Neutrophil (primary cell): ENCODE measurements around the gene HLA-DMB.

Source experiments
- H3K27ac ChIP-seq: fragments of 200-600 bp; sonication (generic); 2 replicates; pipeline ENCODE4 v1.5.1; 2016; ENCODE audit warnings: mild to moderate bottlenecking, moderate library complexity
- H3K27me3 ChIP-seq: fragments of 200-600 bp; sonication (generic); 2 replicates; pipeline ENCODE4 v1.6.0; 2016; ENCODE audit warnings: mild to moderate bottlenecking
- H3K36me3 ChIP-seq: fragments of 200-600 bp; sonication (generic); 2 replicates; pipeline ENCODE4 v1.5.1; 2017
- H3K4me1 ChIP-seq, 2 experiments: fragments of 200-600 bp in 1 of 2; sonication (generic) in 1 of 2; 1 replicate in 1 of 2; 2 replicates in 1 of 2; pipeline versions ENCODE4 v1.5.1 to v1.6.1; 2013 to 2016; ENCODE audit warnings: low read depth in 1 of 2, low read length in 1 of 2, mild to moderate bottlenecking in 1 of 2, moderate library complexity in 1 of 2; ENCODE audit not compliant: control insufficient read depth in 1 of 2, insufficient read depth in 1 of 2
- H3K4me3 ChIP-seq, 2 experiments: fragments of 200-600 bp in 1 of 2; sonication (generic) in 1 of 2; 1 replicate in 1 of 2; 2 replicates in 1 of 2; pipeline ENCODE4 v1.5.1; 2013 to 2016; ENCODE audit warnings: low read depth in 1 of 2, low read length in 1 of 2, mild to moderate bottlenecking in 1 of 2, moderate library complexity in 1 of 2
- H3K9me3 ChIP-seq: fragments of 200-600 bp; sonication (generic); 2 replicates; pipeline ENCODE4 v1.5.1; 2016
- TF ChIP-seq, protein P1 (sequence below): fragments of 200-600 bp; sonication (generic); IDR thresholded peaks from 2 replicates; pipeline ENCODE4 v1.5.1; 2016; ENCODE audit warnings: antibody characterized with exemption

The HLA-DMB gene

DNA sequence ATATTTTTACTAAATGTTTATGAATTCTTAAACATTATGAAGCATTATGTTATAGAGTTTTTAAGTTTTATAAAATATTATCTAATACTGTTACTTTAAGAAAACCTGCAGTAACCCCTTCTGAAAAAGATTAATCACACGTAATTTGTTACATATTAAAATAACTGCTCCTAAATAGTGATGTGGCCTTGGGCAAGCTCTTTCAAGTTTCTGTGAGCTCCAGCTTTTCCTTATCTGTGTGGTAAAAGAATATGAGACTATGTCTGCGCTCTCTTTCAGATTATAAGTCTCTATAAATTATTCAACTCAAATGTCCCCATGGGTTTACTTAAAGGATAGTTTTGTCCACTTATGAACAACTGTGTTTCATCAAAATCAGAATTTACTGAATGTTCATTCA lies 31.9 kb downstream of the HLA-DMB start:
- H3K4me1 ChIP-seq = peaks cover 20 to 21% of the 10 kb centered on the region in 2 experiments
- H3K27ac ChIP-seq = no peak overlapping the region
- no peaks in the 10 kb centered on the region for H3K36me3 ChIP-seq
- H3K27me3 ChIP-seq = no peaks in the 10 kb centered on the region
- TF ChIP-seq, protein P1, sequence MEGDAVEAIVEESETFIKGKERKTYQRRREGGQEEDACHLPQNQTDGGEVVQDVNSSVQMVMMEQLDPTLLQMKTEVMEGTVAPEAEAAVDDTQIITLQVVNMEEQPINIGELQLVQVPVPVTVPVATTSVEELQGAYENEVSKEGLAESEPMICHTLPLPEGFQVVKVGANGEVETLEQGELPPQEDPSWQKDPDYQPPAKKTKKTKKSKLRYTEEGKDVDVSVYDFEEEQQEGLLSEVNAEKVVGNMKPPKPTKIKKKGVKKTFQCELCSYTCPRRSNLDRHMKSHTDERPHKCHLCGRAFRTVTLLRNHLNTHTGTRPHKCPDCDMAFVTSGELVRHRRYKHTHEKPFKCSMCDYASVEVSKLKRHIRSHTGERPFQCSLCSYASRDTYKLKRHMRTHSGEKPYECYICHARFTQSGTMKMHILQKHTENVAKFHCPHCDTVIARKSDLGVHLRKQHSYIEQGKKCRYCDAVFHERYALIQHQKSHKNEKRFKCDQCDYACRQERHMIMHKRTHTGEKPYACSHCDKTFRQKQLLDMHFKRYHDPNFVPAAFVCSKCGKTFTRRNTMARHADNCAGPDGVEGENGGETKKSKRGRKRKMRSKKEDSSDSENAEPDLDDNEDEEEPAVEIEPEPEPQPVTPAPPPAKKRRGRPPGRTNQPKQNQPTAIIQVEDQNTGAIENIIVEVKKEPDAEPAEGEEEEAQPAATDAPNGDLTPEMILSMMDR = no peak
- H3K4me3 ChIP-seq = no peak overlapping the region
- H3K9me3 ChIP-seq = no peaks in the 10 kb centered on the region

GRCh38 chr6:32906539-32906938 lies 34.3 kb downstream of the HLA-DMB start:
- Histone ChIP-seq H3K36me3 (no peaks in the 10 kb centered on the region), H3K4me1 (peaks cover 21 to 22% of the 10 kb centered on the region in 2 experiments), H3K27me3 (no peaks in the 10 kb centered on the region), H3K9me3 (no peaks in the 10 kb centered on the region), H3K27ac (no peak overlapping the region), H3K4me3 (no peak overlapping the region)
- TF ChIP-seq, protein P1 = no peak

DNA sequence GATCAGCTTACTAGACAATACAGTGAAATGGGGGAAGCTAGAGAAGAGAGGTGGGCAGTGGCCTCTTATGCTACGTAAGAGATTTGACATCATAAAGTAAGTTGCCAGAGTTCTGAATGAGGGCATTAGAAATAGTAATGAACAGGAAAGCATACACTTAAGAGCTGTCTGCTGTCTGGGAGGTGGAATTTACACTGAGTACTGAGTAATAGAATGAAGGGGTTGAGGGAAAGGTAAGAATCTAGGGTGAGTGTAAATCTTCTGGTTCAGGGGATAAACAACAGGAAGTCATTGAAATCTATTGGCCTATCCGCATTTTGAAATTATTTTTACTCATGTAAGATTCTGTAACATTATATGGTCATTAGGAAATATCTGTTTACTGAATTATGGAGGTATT lies 35.8 kb downstream of the HLA-DMB start:
- H3K4me1 ChIP-seq = peaks cover 21 to 22% of the 10 kb centered on the region in 2 experiments
- peak overlapping the region; percentile 48 for H3K27ac ChIP-seq
- H3K36me3 ChIP-seq = no peaks in the 10 kb centered on the region
- H3K27me3 ChIP-seq = no peaks in the 10 kb centered on the region
- TF ChIP-seq, protein P1 = no peak
- H3K4me3 ChIP-seq = no peak overlapping the region
- H3K9me3 ChIP-seq = no peaks in the 10 kb centered on the region

DNA sequence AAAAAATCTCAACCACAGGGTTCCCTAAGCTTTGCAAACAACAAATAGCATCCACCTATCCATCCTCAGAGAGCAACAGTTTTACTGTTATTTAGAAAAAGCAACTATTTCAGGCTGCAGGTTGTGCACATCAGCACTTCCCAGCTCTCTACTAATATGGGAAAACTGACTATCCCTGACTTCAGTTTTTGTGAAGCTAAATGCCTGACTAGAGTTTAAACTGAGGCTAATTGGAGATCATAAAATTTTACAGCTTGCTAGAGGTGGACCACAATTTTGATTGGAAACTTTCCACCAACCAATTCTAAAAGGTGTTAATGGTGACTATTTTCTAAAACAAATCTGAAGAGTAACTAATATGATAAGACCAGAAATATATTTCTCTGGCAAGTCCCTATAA lies 36.9 kb downstream of the HLA-DMB start:
- H3K36me3 ChIP-seq = no peaks in the 10 kb centered on the region
- no peaks in the 10 kb centered on the region for H3K9me3 ChIP-seq
- TF ChIP-seq, protein P1 = no peak
- H3K4me3 ChIP-seq = no peak overlapping the region
- H3K27ac ChIP-seq = no peak overlapping the region
- H3K27me3 ChIP-seq = no peaks in the 10 kb centered on the region
- H3K4me1 ChIP-seq = peaks cover 21 to 22% of the 10 kb centered on the region in 2 experiments

DNA sequence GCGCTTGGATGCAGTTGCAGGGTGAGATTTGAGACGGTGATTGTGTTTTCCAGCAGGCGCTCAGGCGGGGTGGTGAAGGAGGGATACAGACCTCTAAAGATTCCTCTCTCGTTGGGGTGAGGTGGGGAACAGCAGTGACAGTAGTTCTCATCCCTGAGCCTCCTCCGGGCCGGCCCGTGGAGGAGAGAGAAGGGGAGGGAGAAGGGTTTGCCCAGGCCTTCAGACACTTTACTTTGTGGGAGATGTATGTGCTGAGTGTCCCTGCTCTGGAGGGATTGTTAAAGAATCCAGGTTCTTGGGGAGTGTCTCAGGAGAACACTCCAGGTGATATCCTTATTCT lies 45.9 kb downstream of the HLA-DMB start:
- Histone ChIP-seq H3K4me1 (peaks cover 11 to 18% of the 10 kb centered on the region in 2 experiments), H3K36me3 (no peaks in the 10 kb centered on the region), H3K9me3 (no peaks in the 10 kb centered on the region), H3K27ac (peak overlapping the region; percentile 82), H3K27me3 (no peaks in the 10 kb centered on the region), H3K4me3 (peak overlapping the region; percentile 83 to 87)
- TF ChIP-seq, protein P1 = no peak
